Measurements from ENCODE around the gene KRTAP9-6. TPM values are rescaled to one million over a fixed set of nuclear protein-coding genes. Genes with fewer than 3 reads are reported as not detected.

Gene KRTAP9-6
- total and polyA plus RNA-seq, 10 of the 15 experiments (the other 5 are each of a cell fraction or from before 2014, with no cell fraction given): not detected

DNA sequence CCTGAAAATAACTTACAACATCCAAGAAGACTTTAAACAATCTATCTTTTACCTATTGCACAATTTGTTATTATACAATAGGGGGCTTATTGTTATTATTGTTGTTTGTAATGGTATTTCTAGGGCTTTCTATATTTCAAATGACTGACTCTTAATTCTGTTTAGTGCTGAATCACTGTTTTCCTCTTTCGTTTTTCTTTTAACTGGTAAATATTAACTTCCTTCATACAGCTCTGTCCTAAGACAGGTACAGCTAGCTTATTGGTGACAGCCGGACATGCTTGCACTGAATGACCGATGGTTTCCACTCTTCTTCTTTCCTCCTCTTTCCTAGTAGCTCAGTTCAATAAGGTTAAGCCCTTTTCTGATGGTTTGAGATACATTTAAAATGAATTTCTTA lies 21.9 kb downstream of the KRTAP9-6 start:
- ATAC-seq: no peak
- Histone ChIP-seq H3K9ac (ENCODE audit: control insufficient read depth, insufficient read depth, low read length) (no peak overlapping the region), H3K36me3 (ENCODE audit: control insufficient read depth in 2 of 2, insufficient read depth in 2 of 2, low read length in 1 of 2) (no peaks in the 10 kb centered on the region), H4K20me1 (ENCODE audit: control insufficient read depth, insufficient read depth) (no peaks in the 10 kb centered on the region), H3K79me2 (ENCODE audit: control insufficient read depth, insufficient read depth, low read length) (no peaks in the 10 kb centered on the region), H3K27me3 (replicated peaks in 1 of 2; ENCODE audit: control insufficient read depth in 2 of 2, insufficient read depth in 2 of 2, low read length in 1 of 2) (no peaks in the 10 kb centered on the region; a peak in 1 of 4 replicates), H2AFZ (ENCODE audit: control insufficient read depth, low read depth, low read length) (no peak overlapping the region), H3K4me1 (ENCODE audit: control insufficient read depth, insufficient read depth, low read length) (no peaks in the 10 kb centered on the region), H3K4me2 (ENCODE audit: control insufficient read depth, insufficient read depth) (no peak overlapping the region), H3K9me3 (replicated peaks; ENCODE audit: control insufficient read depth, insufficient read depth, low read length) (no peaks in the 10 kb centered on the region), H3K27ac (ENCODE audit: control insufficient read depth, insufficient read depth) (no peak overlapping the region), H3K4me3 (no peak overlapping the region)
- DNase-seq (ENCODE audit: low read depth, low spot score): no peak
- POLR2A ChIA-PET: no interaction called here
- CTCF ChIA-PET: no interaction called here
- WGBS (ENCODE audit: insufficient coverage, insufficient replicate concordance, low lambda C conversion rate, missing lambda C conversion rate): 15% methylated on average over 3 of the region's 3 CpGs
- in situ Hi-C loops (cut with MboI) (no loop called here), intact Hi-C loops (cut with micrococcal nuclease; ENCODE audit: unreplicated experiment) (no loop called here)
- no peak for TF ChIP-seq JUNB (IDR thresholded peaks at IDR 0.05)
- TF ChIP-seq NFYB (IDR thresholded peaks at IDR 0.05; ENCODE audit: insufficient read depth, low read depth, low read length): no peak
- no peak for TF ChIP-seq SPI1 (IDR thresholded peaks at IDR 0.05; ENCODE audit: borderline replicate concordance, insufficient read depth, low read depth, low read length)
- TF ChIP-seq USF1 (IDR thresholded peaks at IDR 0.05; ENCODE audit: borderline replicate concordance, extremely low read length, insufficient read depth, low read depth, low read length): no peak
- TF ChIP-seq ZNF207 (IDR thresholded peaks at IDR 0.05; ENCODE audit: borderline replicate concordance): no peak
- TF ChIP-seq NRF1 (conservative IDR thresholded peaks at IDR 0.05; ENCODE audit: low read depth, low read length): no peak
- no peak for TF ChIP-seq POU2F2 (IDR thresholded peaks at IDR 0.05; ENCODE audit: borderline replicate concordance, low read depth, low read length)
- TF ChIP-seq CBFB (IDR thresholded peaks at IDR 0.05; ENCODE audit: low read depth): no peak
- no peak for TF ChIP-seq CREM (IDR thresholded peaks at IDR 0.05; ENCODE audit: low read depth)
- TF ChIP-seq ATF7 (IDR thresholded peaks at IDR 0.05; ENCODE audit: low read depth): no peak
- no peak for TF ChIP-seq MEF2B (IDR thresholded peaks at IDR 0.05; ENCODE audit: partially characterized antibody, poor library complexity, severe bottlenecking)
- TF ChIP-seq IRF3 (IDR thresholded peaks at IDR 0.05): no peak
- no peak for TF ChIP-seq NBN (IDR thresholded peaks at IDR 0.05)
- TF ChIP-seq, protein P1, sequence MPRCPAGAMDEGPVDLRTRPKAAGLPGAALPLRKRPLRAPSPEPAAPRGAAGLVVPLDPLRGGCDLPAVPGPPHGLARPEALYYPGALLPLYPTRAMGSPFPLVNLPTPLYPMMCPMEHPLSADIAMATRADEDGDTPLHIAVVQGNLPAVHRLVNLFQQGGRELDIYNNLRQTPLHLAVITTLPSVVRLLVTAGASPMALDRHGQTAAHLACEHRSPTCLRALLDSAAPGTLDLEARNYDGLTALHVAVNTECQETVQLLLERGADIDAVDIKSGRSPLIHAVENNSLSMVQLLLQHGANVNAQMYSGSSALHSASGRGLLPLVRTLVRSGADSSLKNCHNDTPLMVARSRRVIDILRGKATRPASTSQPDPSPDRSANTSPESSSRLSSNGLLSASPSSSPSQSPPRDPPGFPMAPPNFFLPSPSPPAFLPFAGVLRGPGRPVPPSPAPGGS (IDR thresholded peaks at IDR 0.05; ENCODE audit: borderline replicate concordance, insufficient read depth, low read depth, low read length, poor library complexity, severe bottlenecking): no peak
- no peak for TF ChIP-seq NFYA (IDR thresholded peaks at IDR 0.05; ENCODE audit: borderline replicate concordance, low read depth, low read length)
- TF ChIP-seq, protein P2, sequence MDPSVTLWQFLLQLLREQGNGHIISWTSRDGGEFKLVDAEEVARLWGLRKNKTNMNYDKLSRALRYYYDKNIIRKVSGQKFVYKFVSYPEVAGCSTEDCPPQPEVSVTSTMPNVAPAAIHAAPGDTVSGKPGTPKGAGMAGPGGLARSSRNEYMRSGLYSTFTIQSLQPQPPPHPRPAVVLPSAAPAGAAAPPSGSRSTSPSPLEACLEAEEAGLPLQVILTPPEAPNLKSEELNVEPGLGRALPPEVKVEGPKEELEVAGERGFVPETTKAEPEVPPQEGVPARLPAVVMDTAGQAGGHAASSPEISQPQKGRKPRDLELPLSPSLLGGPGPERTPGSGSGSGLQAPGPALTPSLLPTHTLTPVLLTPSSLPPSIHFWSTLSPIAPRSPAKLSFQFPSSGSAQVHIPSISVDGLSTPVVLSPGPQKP (IDR thresholded peaks at IDR 0.05; ENCODE audit: low read depth, low read length): no peak
- no TSS peak for BruUV-seq (replicated peaks)
- RAD21 ChIA-PET (ENCODE audit: unreplicated experiment): no interaction called here
- no peak for FAIRE-seq
- SMC1A ChIA-PET (ENCODE audit: uncharacterized antibody, unreplicated experiment): interaction anchor here (0.6 to 0.9 kb wide), 2 partner anchors 376 to 824 kb away, joined by 3 read pairs; no protein-coding TSS in a partner anchor
